ENCODE data around the gene FRMD4B.

- TF ChIP-seq POLR2A (IDR thresholded peaks at IDR 0.05) (no peak), CTCF (IDR thresholded peaks at IDR 0.05) (no peak), POLR2AphosphoS5 (IDR thresholded peaks at IDR 0.05; ENCODE audit: insufficient read depth in 1 of 2, low read depth in 1 of 2) (no peak)
These were observed 23.9 kb upstream of the FRMD4B start for GRCh38 chr3:69409831-69410230.

Data from vagina (tissue), 2 donors.